Endometrial microvascular endothelial cells (primary cell): ENCODE results near the gene LEP. TPM values are rescaled to one million over a fixed set of nuclear protein-coding genes. Genes with fewer than 3 reads are reported as not detected.

ENCODE experiments used
- in situ Hi-C: cut with HindIII; loops from 2 replicates; pipeline ENCODE4 v1.10.0; 2017; ENCODE audit warnings: low sequenced_read_pairs, low pct_unique_long_range_greater_than_20kb; ENCODE audit errors: inconsistent ontology term
- total RNA-seq: library from RNA; depleted of rRNA; stranded (reverse); fragments of >200 nt; gene quantifications from one replicate; pipeline ENCODE4 v1.2.3, GENCODE V29; 2015; ENCODE audit errors: inconsistent ontology term

LEP gene
- total RNA-seq: not detected

DNA sequence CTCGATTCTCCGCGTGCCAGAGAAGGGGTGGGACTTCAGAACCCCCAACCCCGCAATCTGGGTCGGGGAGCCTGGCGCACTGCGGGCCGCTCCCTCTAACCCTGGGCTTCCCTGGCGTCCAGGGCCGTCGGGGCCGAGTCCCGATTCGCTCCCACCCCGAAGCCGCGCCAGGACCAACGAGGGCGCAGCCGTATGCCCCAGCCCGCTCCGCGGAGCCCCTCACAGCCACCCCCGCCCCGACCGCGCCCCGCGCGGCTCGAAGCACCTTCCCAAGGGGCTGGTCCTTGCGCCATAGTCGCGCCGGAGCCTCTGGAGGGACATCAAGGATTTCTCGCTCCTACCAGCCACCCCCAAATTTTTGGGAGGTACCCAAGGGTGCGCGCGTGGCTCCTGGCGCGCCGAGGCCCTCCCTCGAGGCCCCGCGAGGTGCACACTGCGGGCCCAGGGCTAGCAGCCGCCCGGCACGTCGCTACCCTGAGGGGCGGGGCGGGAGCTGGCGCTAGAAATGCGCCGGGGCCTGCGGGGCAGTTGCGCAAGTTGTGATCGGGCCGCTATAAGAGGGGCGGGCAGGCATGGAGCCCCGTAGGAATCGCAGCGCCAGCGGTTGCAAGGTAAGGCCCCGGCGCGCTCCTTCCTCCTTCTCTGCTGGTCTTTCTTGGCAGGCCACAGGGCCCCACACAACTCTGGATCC is at the start of gene LEP:
Gene LEP, plus strand, starts transcription at position 583 of the 691 bp plus-strand sequence. CDS start 10,741 bp downstream, outside the sequence.
- in situ Hi-C loops: no loop called here

DNA sequence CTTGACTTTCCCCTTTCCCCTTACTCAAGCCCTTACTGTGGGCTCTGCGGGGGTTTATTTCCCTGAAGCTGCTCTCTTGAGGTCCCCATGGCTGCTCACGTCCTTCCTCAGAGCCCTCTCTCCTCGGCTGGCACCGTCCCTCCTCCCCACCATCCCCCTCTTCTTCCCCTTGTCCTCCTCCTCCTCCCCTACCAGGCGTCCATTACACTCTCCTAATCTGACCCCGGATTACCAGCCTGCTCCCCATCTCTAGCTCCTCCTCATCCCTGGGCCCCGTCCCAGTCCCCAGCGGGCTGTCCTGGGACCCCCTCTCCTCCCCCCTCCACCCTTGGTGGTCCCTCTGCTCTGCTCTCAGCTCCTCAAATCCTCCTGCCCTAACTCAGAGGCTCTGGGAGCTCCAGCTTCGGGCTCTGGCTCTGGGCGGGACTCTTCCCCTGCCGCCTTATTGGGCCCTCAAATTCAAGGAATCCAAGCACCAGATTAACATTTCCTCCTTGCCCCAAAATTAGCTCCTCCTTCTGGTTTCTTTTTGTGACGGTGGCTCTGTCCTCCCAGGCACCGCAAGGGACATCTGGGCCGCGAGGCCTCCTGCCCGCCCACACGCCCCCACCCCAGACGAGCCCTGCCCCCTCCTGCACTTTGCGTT is 48.5 kb upstream of the LEP start:
- in situ Hi-C loops: no loop called here

- in situ Hi-C loops: no loop called here
Measured at GRCh38 chr7:128194533-128195282, 46.4 kb upstream of the LEP start.

- in situ Hi-C loops: no loop called here
Measured at GRCh38 chr7:128197589-128197988, 43.5 kb upstream of the LEP start.

DNA sequence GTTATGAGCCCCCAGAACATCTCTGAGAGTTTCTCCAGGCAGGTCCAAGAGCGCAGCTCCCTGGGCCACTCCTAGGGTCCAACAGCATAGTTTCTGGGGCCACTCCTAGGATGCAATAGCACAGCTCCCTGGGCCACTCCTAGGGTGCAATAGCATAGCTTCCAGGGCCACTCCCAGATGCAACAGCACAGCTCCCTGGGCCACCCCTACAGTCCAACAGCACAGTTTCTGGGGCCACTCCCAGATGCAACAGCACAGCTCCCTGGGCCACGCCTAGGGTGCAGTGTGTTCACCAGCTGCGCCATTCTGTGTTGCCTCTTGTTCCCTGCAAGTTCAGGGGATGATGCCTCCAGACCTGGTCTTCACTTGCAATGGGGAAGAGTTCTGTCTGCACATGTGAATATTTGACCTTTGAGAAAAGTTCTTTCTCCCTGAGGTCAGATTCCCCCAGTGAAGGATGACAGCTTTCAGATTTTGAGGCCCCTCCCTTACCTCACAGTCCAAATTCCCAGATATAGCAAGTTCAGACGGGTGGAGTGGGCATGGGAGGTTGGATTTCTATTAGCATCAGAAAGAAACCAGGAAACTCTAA is 43.0 kb upstream of the LEP start:
- in situ Hi-C loops: no loop called here

- in situ Hi-C loops: loop anchor here (25.0 kb wide), 1 partner anchor 488 kb away; no protein-coding TSS in a partner anchor
Measured at GRCh38 chr7:128200376-128200775, 40.7 kb upstream of the LEP start.

GRCh38 chr7:128201067-128201689 is 39.9 kb upstream of the LEP start:
- in situ Hi-C loops: loop anchor here (25.0 kb wide), 1 partner anchor 489 kb away; no protein-coding TSS in a partner anchor

DNA sequence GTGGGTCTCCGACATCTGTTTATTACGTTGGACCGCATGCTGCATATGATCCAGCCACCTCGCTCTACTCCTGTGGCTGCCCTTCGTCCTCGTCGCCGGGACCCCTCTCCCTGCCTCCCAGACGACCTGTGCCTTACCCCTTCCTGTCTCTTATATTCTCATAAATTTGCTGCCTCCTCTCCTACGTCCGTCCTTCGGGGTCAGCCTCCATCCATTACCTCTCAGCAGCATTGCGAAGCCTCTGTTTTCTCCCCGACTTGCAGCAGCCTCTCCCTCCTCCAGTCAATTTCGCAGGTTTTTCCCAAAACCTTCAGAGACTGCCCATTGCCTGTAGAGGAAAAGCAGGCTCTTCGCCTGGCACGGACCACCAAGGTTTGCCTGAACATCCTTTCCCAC is 39.4 kb upstream of the LEP start:
- in situ Hi-C loops: loop anchor here (25.0 kb wide), 1 partner anchor 489 kb away; no protein-coding TSS in a partner anchor

- in situ Hi-C loops: loop anchor here (25.0 kb wide), 1 partner anchor 490 kb away; no protein-coding TSS in a partner anchor
Measured at GRCh38 chr7:128202287-128202957, 38.7 kb upstream of the LEP start.

DNA sequence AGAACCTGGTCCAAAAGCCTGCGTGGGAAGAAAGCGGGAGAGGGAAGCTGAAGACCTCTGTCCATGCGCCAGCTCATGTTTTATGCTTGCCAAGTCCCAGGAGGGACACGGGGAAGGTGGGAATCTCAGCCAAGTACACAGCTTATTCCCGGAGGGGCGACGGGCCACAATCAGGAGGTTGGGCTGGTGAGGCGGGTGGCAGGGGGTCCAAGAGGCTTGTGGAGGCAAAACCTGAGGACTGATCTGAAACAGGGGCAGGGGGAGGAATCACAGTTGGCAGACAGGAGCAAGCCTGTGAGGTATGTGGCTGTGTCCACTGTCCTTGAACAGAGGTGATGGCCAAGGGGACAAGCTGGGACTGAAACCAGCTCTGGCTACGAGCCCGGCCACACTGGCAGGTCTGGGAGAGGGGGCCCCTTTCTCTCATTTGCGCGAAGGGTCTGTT is 38.0 kb upstream of the LEP start:
- in situ Hi-C loops: loop anchor here (25.0 kb wide), 1 partner anchor 491 kb away; no protein-coding TSS in a partner anchor

DNA sequence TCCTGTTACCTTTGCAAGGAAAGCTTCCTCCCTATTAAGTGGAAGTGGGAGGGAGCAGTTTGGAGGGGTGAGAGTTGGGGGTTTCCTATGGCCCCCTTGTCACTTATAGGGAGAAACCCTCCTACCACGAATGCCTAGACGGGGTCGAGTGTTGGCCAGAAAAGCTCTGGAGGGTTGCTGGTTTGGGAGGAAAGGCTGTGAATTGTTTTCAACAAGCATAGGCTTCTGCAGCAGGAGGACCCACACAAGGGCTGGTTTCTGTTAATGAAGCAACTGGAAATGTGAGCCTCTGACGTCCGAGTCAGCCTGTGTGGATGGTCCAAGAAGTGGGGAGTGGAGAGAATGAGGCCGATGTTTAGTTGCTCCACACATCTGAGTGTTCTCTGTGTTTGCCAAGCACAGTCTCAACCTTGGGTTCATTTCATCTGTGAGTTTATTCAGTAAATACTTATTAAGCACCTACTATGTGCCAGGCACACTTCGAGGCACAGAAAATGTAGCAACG is 37.3 kb upstream of the LEP start:
- in situ Hi-C loops: loop anchor here (25.0 kb wide), 1 partner anchor 491 kb away; no protein-coding TSS in a partner anchor

GRCh38 chr7:128204455-128204854 is 36.6 kb upstream of the LEP start:
- in situ Hi-C loops: loop anchor here (25.0 kb wide), 1 partner anchor 492 kb away; no protein-coding TSS in a partner anchor

GRCh38 chr7:128205068-128205467 is 36.0 kb upstream of the LEP start:
- in situ Hi-C loops: loop anchor here (25.0 kb wide), 1 partner anchor 493 kb away; no protein-coding TSS in a partner anchor

- in situ Hi-C loops: loop anchor here (25.0 kb wide), 1 partner anchor 494 kb away; no protein-coding TSS in a partner anchor
Measured at GRCh38 chr7:128206017-128206746, 34.9 kb upstream of the LEP start.

DNA sequence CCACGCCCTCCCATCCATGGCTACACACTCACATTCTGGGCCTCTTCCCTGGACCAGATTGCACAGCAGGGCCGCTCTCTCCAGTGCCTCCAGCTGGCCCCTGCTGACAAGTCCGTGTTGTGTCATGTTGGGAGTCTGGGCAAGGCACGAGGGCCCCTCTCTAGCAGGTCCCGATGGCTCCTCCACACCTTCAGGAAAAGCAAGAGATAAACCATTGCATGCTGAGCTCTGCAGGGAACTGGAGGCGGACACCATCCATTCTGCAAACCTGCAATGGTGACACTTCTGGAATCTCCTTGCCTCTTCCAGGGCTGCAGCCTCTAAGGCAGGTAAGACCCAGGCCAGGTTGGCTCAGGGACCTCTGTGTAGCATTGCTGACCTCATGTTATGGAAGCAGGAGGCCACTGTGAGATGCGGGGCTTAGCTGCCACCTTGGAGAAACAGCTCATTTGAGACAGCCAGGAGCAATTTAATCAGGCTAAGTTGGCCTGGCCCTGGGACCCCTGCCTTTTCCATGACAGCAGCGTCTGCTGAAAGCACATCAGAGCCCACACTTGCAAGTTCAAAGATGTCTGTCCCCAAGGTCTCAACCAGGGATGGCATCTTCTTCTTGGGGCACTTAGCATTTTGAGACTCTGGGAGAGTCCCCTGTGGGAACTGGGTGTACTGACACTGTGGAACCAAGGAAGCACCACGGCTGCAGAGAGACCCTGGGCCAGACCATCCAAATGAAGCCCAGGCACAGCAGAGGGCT is 34.2 kb upstream of the LEP start:
- in situ Hi-C loops: loop anchor here (25.0 kb wide), 1 partner anchor 495 kb away; no protein-coding TSS in a partner anchor

DNA sequence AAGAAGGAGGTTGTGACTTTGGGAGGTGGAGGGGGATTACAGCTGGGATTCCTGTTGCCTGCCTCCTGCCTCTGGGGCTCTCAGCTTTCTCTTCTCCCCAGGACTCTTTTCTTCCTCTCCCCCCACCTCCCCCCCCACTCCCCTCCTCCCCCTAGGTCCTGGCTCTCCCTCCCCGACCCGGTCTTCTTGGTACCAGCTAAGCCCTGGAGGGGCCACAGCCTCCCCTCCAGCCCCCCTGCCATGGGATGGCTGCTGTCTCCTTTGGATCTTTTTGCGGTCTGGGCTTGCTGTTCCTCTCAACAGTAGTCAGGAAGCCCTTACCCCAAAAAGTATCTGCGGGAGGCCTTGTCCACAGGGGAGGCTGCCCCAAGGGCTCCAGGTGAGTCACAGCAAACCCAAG is 33.5 kb upstream of the LEP start:
- in situ Hi-C loops: loop anchor here (25.0 kb wide), 1 partner anchor 495 kb away; no protein-coding TSS in a partner anchor
